Common myeloid progenitor, CD34-positive (primary cell): ENCODE data around the gene RNF144A.

Experiments
- CTCF ChIA-PET: fragments of 350-600 bp; sonication (Branson Sonifier 250); formaldehyde crosslinking; loops from one replicate; lab custom pipeline; 2021; ENCODE audit warnings: antibody characterized with exemption; lab: Charles Lee
- POLR2A ChIA-PET: fragments of 350-600 bp; sonication (Branson Sonifier 250); formaldehyde crosslinking; loops from one replicate; lab custom pipeline; 2021; ENCODE audit warnings: antibody characterized with exemption; lab: Charles Lee
- DNase-seq, 3 donors: peaks; one replicate each; pipeline versions ENCODE4 v3.0.0 to v3.0.0-alpha.2; 2013
- H3K27ac ChIP-seq, 2 experiments: 1 replicate in 1 of 2; 2 replicates in 1 of 2; pipeline ENCODE4 v1.7.0; 2013; ENCODE audit warnings: inconsistent platforms in 2 of 2, low read length in 2 of 2, mild to moderate bottlenecking in 2 of 2, low read depth in 1 of 2, moderate library complexity in 1 of 2; ENCODE audit not compliant: severe bottlenecking in 2 of 2, insufficient read depth in 1 of 2, poor library complexity in 1 of 2
- H3K27me3 ChIP-seq, 5 experiments: replicated peaks in 2 of 5; 1 replicate in 3 of 5; 2 replicates in 2 of 5; pipeline versions ENCODE4 v1.6.1 to v1.7.0; 2013; ENCODE audit warnings: low read length in 4 of 5, mild to moderate bottlenecking in 2 of 5, moderate library complexity in 2 of 5, inconsistent platforms in 1 of 5; ENCODE audit not compliant: insufficient read depth in 5 of 5, control insufficient read depth in 4 of 5
- H3K36me3 ChIP-seq, 4 experiments: 1 replicate in 2 of 4; 2 replicates in 2 of 4; pipeline versions ENCODE4 v1.6.1 to v1.7.0; 2013; ENCODE audit warnings: low read length in 3 of 4, control low read depth in 1 of 4, mild to moderate bottlenecking in 1 of 4; ENCODE audit not compliant: control insufficient read depth in 4 of 4, insufficient read depth in 4 of 4
- H3K4me1 ChIP-seq, 4 experiments: 1 replicate in 3 of 4; 2 replicates in 1 of 4; pipeline versions ENCODE4 v1.6.1 to v1.7.1; 2013; ENCODE audit warnings: low read length in 3 of 4, mild to moderate bottlenecking in 3 of 4, control low read depth in 1 of 4, inconsistent platforms in 1 of 4, moderate library complexity in 1 of 4; ENCODE audit not compliant: control insufficient read depth in 4 of 4, insufficient read depth in 4 of 4; ENCODE audit errors: control extremely low read depth in 1 of 4
- H3K4me3 ChIP-seq, 7 experiments: 1 replicate in 4 of 7; 2 replicates in 3 of 7; pipeline versions ENCODE4 v1.5.1 to v1.7.0; 2013; ENCODE audit warnings: mild to moderate bottlenecking in 7 of 7, low read length in 6 of 7, moderate library complexity in 6 of 7, inconsistent platforms in 2 of 7, low read depth in 2 of 7, control low read depth in 1 of 7; ENCODE audit not compliant: insufficient read depth in 4 of 7, control insufficient read depth in 1 of 7; ENCODE audit errors: extremely low read depth in 1 of 7
- H3K9me3 ChIP-seq, 5 experiments: 1 replicate in 4 of 5; 2 replicates in 1 of 5; pipeline versions ENCODE4 v1.6.1 to v1.7.1; 2013; ENCODE audit warnings: low read length in 4 of 5, mild to moderate bottlenecking in 2 of 5, inconsistent platforms in 1 of 5, low read depth in 1 of 5, moderate library complexity in 1 of 5; ENCODE audit not compliant: control insufficient read depth in 4 of 5, insufficient read depth in 2 of 5; ENCODE audit errors: control extremely low read depth in 1 of 5
- WGBS: methylation state at CpG from one replicate; pipeline ENCODE4 v1.1.5; 2013; ENCODE audit not compliant: insufficient coverage; 5-methylcytosine and 5-hydroxymethylcytosine counted together

Gene RNF144A

DNA sequence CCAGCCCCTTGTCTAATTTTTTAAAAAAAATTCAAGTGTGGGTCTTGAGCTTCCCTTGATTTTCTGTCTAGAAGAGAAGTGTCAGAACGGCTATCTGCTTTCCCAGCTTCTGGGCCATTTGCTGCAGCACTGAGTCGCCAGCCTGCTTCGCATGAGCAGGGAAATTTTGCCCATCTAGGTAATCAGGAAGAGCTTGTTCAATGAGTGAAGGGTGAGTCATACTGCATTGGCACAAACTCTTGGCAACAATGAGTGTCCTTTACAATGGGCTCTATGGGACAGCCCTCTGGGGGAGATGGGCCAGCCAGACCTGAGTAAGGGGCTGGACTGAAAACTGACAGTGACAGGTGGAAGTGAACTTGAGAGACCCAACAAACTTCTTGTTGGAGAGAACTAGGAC lies 2.4 kb upstream of the RNF144A start:
- Histone ChIP-seq H3K9me3 (no peaks in the 10 kb centered on the region), H3K4me3 (no peak overlapping the region), H3K36me3 (peaks cover 0 to 11% (median 0%) of the 10 kb centered on the region in 4 experiments), H3K27me3 (no peaks in the 10 kb centered on the region), H3K4me1 (peaks cover 16 to 39% (median 34%) of the 10 kb centered on the region in 4 experiments), H3K27ac (no peak overlapping the region)
- ChIA-PET POLR2A (no interaction called here), CTCF (interaction anchor here (1.0 to 11.1 kb wide), 5 partner anchors 14 to 100 kb away, joined by 4 to 126 read pairs (median 6); partner anchors contain the start of gene CMPK2)
- DNase-seq = peak in 1 of 3 donors; percentile 41
- 100% methylated on average over 3 of the region's 3 CpGs for WGBS

DNA sequence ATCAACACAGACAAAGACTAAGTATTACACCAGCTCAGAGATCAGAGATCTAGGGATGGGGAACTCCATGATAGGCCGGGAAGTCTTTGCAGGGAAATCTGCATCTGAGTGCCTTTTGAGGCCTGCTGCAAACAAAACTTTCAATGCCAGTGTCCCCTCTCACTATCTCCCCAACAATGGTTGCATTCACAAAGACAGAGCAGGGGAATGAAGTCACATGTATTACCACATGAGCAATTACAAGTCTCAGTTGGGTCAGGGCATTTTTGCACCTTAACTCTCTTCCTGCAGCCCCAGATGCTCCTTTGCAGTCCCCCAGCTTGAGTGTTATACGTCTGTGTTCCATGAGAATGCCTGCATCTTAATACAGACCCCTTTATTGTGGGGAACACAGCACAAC lies 1.8 kb upstream of the RNF144A start:
- Histone ChIP-seq H3K27me3 (no peaks in the 10 kb centered on the region), H3K9me3 (no peaks in the 10 kb centered on the region), H3K4me1 (peaks cover 12 to 38% (median 33%) of the 10 kb centered on the region in 4 experiments), H3K27ac (no peak overlapping the region), H3K36me3 (peaks cover 0 to 16% (median 1%) of the 10 kb centered on the region in 4 experiments), H3K4me3 (no peak overlapping the region)
- ChIA-PET CTCF (interaction anchor here (0.7 to 11.1 kb wide), 8 partner anchors 9 to 116 kb away, joined by 3 to 126 read pairs (median 6); partner anchors contain the start of gene CMPK2), POLR2A (no interaction called here)
- DNase-seq = no peak
- WGBS = 85% methylated on average over 1 of the region's 2 CpGs

DNA sequence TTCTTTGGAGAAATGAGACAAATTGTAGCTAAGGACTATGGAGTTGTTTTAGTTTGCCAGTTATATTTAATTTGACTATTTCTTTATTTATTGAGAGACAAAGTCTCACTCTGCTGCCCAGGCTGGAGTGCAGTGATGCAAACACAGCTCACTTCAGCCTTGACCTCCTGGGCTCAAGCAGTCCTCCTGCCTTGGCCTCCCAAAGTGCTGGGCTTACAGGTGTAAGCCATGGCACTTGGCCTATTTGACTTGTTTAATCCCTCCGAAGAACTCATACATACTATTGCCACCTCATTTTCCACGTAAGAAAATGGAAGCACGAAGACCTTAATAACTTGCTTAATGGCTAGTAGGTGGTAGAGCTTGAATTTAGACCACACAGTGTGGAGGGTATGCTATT lies 988 bp upstream of the RNF144A start:
- H3K4me1 ChIP-seq = peaks cover 5 to 31% (median 27%) of the 10 kb centered on the region in 4 experiments
- CTCF ChIA-PET = interaction anchor here (0.6 to 11.1 kb wide), 27 partner anchors 10 to 143 kb away, joined by 3 to 126 read pairs (median 4); partner anchors contain the start of gene RSAD2
- POLR2A ChIA-PET = no interaction called here
- H3K27ac ChIP-seq = no peak overlapping the region
- no CpG with 5 or more reads among the region's 3 CpGs for whole genome bisulfite sequencing
- no peaks in the 10 kb centered on the region for H3K9me3 ChIP-seq
- no peak overlapping the region for H3K4me3 ChIP-seq
- H3K36me3 ChIP-seq = peaks cover 0 to 23% (median 3%) of the 10 kb centered on the region in 4 experiments
- no peak for DNase-seq
- H3K27me3 ChIP-seq = no peaks in the 10 kb centered on the region

DNA sequence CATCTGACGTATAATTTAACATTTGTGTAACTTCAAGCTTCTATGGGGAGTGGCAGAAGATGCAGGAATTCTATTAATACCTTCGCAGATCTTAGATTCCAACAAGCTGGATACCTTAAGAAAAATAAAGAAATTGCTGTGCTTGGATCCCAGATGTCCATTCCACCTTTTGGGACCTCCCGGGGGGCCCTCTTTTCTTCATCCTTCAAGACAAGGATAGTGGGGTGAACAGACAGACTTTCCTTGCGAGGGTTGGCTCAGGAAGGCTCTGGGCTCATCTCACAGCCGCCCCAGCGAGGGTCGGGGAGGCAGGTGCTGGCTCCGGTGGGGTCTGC lies 509 bp upstream of the RNF144A start:
- H3K4me1 ChIP-seq = peaks cover 2 to 31% (median 24%) of the 10 kb centered on the region in 4 experiments
- DNase-seq = no peak
- ChIA-PET CTCF (interaction anchor here (0.6 to 11.1 kb wide), 26 partner anchors 8 to 142 kb away, joined by 3 to 126 read pairs (median 4); partner anchors contain the start of gene RSAD2), POLR2A (no interaction called here)
- no peak overlapping the region for H3K27ac ChIP-seq
- WGBS = 51% methylated on average over 7 of the region's 8 CpGs
- peak overlapping the region in 2 of 7 experiments; percentile 40 to 52 for H3K4me3 ChIP-seq
- no peaks in the 10 kb centered on the region for H3K27me3 ChIP-seq
- peaks cover 0 to 27% (median 4%) of the 10 kb centered on the region in 4 experiments for H3K36me3 ChIP-seq
- no peaks in the 10 kb centered on the region for H3K9me3 ChIP-seq

DNA sequence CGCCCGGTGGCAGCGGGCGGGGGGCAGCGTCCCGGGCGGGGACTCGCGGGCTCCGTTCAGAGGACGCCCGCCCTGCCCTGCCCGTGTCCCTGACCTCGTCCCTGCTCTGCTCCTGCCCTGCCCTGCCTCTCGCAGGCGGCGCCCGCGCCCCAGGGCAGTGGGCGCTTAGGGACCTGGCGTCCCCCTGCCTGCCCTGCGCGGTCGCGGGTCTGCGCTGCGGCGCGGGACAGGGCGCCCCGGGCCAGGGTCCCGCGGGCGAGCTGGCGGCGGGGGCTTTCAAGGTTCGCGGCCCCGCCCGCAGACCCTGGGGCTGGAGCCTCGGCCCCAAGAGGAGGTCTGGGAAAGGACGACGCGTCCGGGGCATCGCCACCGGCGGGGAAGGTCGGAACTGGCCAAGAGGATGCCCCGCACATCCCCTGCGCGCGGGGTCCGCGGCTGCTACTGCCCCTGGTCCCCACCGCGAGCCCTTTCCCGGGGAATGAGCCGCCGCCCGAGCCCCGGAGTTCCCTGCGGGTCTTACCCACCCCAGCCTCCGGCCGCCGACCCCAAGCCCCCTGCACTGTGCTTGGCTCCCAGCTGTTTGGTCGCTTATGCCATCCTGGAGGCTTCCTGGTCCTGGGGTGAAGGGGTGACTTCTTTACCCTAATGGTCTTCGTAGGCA lies 679 bp downstream of the RNF144A start:
- H3K4me3 ChIP-seq = peak overlapping the region; percentile 64 to 87 (median 79)
- H3K27me3 ChIP-seq = no peaks in the 10 kb centered on the region
- under 1% methylated on average over 55 of the region's 68 CpGs for WGBS
- H3K27ac ChIP-seq = no peak overlapping the region
- H3K36me3 ChIP-seq = peaks cover 0 to 28% (median 5%) of the 10 kb centered on the region in 4 experiments
- ChIA-PET CTCF (interaction anchor here (1.0 to 11.1 kb wide), 6 partner anchors 7 to 126 kb away, joined by 3 to 126 read pairs (median 12); no protein-coding TSS in a partner anchor), POLR2A (no interaction called here)
- H3K4me1 ChIP-seq = peaks cover 2 to 36% (median 27%) of the 10 kb centered on the region in 4 experiments
- DNase-seq = no peak
- H3K9me3 ChIP-seq = no peaks in the 10 kb centered on the region

DNA sequence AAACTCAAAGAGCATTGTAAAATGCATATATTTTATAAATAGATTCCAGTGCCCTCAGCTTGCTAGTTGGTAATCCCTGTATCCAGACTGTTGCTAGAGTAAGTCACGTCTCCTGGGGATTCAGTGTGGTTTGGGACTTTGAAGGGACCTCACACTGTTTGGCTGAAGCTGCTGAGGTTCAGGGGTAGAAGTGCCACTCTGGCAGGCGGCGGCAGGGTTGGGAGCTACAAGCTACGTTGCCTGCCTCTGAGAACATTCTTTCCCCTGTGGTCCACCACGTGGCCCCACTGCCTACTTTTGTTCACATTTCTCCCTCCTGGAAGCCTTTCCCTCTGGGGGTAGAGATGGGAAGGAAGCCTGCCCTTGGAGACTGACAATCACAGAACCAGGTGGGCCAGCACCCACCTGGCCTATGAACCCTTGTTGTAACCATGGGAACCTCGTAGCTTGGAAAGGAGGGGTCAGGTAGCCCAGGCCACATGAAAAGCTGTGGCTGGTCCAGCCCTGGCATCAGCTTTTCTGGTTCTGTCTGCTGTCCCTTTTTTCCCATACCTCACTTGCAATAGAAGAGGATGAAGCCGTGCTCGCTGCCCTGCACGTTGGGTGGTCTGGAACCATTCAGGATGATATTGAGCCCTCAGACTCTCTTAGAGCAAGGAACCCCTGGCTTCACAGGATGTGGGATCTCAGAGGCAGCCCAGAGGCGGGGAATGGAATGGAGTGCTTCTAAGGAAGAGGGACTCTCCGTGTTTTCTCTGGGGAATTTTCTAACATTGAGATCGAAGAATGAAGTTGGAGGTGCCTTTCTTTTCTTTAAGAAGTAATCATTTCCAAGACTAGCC lies 2.9 kb downstream of the RNF144A start:
- H3K4me1 ChIP-seq = peaks cover 2 to 53% (median 43%) of the 10 kb centered on the region in 4 experiments
- no peaks in the 10 kb centered on the region for H3K27me3 ChIP-seq
- WGBS = 80% methylated on average over 6 of the region's 12 CpGs
- H3K36me3 ChIP-seq = peaks cover 0 to 47% (median 5%) of the 10 kb centered on the region in 4 experiments
- ChIA-PET CTCF (interaction anchor here (0.9 to 11.1 kb wide), 14 partner anchors 9 to 111 kb away, joined by 3 to 126 read pairs (median 4); no protein-coding TSS in a partner anchor), POLR2A (no interaction called here)
- no peaks in the 10 kb centered on the region for H3K9me3 ChIP-seq
- H3K4me3 ChIP-seq = no peak overlapping the region
- no peak for DNase-seq
- no peak overlapping the region for H3K27ac ChIP-seq
